Suprapubic skin (tissue), 4 donors: ENCODE data around the gene ARMH1. TPM values are rescaled to one million over a fixed set of nuclear protein-coding genes. Genes with fewer than 3 reads are reported as not detected.
"Not testable (repeated sequence)": the region's sequence is repeated elsewhere in the genome, so short reads cannot be mapped to it uniquely, and the experiment has no call there.

Experiments used
- DNase-seq, 2 donors: peaks; one replicate each; pipeline ENCODE4 v3.0.0-alpha.2; 2019; ENCODE audit warnings: low spot score in 2 of 2
- H3K27ac ChIP-seq: fragments of 200-600 bp; sonication (generic); one replicate; pipeline ENCODE4 v1.5.1; 2019
- H3K27me3 ChIP-seq: fragments of 200-600 bp; sonication (generic); one replicate; pipeline ENCODE4 v1.5.1; 2019
- H3K36me3 ChIP-seq: fragments of 200-600 bp; sonication (generic); one replicate; pipeline ENCODE4 v1.5.1; 2019
- H3K4me1 ChIP-seq: fragments of 200-600 bp; sonication (generic); one replicate; pipeline ENCODE4 v1.5.1; 2019
- H3K4me3 ChIP-seq: fragments of 200-600 bp; sonication (generic); one replicate; pipeline ENCODE4 v1.5.1; 2019; ENCODE audit warnings: mild to moderate bottlenecking
- H3K9me3 ChIP-seq: fragments of 200-600 bp; sonication (generic); one replicate; pipeline ENCODE4 v1.5.1; 2019
- CTCF ChIP-seq, 2 donors: fragments of 200-600 bp in 1 of 2; fragments of 450-650 bp in 1 of 2; sonication (generic) in 1 of 2; IDR thresholded peaks; one replicate each; pipeline ENCODE4 v1.5.1; 2016 to 2019; ENCODE audit warnings: antibody characterized with exemption in 2 of 2, mild to moderate bottlenecking in 1 of 2, moderate library complexity in 1 of 2
- EP300 ChIP-seq: sonication (generic); formaldehyde crosslinking; IDR thresholded peaks from one replicate; pipeline ENCODE4 v1.6.1; 2017; ENCODE audit warnings: antibody characterized with exemption
- POLR2A ChIP-seq, 2 donors: fragments of 450-650 bp; IDR thresholded peaks; one replicate each; pipeline ENCODE4 v1.6.1; 2017; ENCODE audit warnings: antibody characterized with exemption in 2 of 2, mild to moderate bottlenecking in 2 of 2, moderate library complexity in 2 of 2
- POLR2AphosphoS5 ChIP-seq, 3 donors: sonication (generic); formaldehyde crosslinking; IDR thresholded peaks; one replicate each; pipeline ENCODE4 v1.6.1; 2017; ENCODE audit warnings: antibody characterized with exemption in 3 of 3
- WGBS: methylation state at CpG from one replicate; pipeline ENCODE4 v1.1.5; 2018; 5-methylcytosine and 5-hydroxymethylcytosine counted together
- total RNA-seq, 4 donors: library from RNA; depleted of rRNA; stranded (reverse); fragments of >200 nt; gene quantifications; one replicate each; pipeline ENCODE4 v1.1.0, GENCODE V29; 2016

Gene ARMH1
- total RNA-seq, 4 donors from 2014 or later: 0.80 to 5.0 (median 1.4) TPM

GRCh38 chr1:44660176-44660575 lies 14.3 kb upstream of the ARMH1 start:
- Histone ChIP-seq H3K36me3 (peaks cover 3% of the 10 kb centered on the region), H3K9me3 (no peaks in the 10 kb centered on the region), H3K27me3 (no peaks in the 10 kb centered on the region), H3K4me3 (no peak overlapping the region), H3K4me1 (peaks cover 6% of the 10 kb centered on the region), H3K27ac (no peak overlapping the region)
- TF ChIP-seq EP300: no peak
- no peak for TF ChIP-seq POLR2A (IDR thresholded peaks at IDR 0.05)
- TF ChIP-seq POLR2AphosphoS5 (IDR thresholded peaks at IDR 0.05): no peak
- no peak for TF ChIP-seq CTCF (IDR thresholded peaks at IDR 0.05)
- no peak for DNase-seq
- WGBS: 64% methylated on average over 6 of the region's 9 CpGs

GRCh38 chr1:44661781-44662682 lies 12.5 kb upstream of the ARMH1 start:
- H3K9me3 ChIP-seq: no peaks in the 10 kb centered on the region
- DNase-seq: no peak
- 72% methylated on average over 10 of the region's 15 CpGs for WGBS
- no peak overlapping the region for H3K4me3 ChIP-seq
- no peaks in the 10 kb centered on the region for H3K27me3 ChIP-seq
- no peak overlapping the region for H3K27ac ChIP-seq
- H3K4me1 ChIP-seq: peaks cover 6% of the 10 kb centered on the region
- peaks cover 3% of the 10 kb centered on the region for H3K36me3 ChIP-seq
- TF ChIP-seq POLR2A (IDR thresholded peaks at IDR 0.05): no peak
- TF ChIP-seq CTCF (IDR thresholded peaks at IDR 0.05): no peak
- no peak for TF ChIP-seq EP300
- no peak for TF ChIP-seq POLR2AphosphoS5 (IDR thresholded peaks at IDR 0.05)

- no peaks in the 10 kb centered on the region for H3K9me3 ChIP-seq
- H3K27me3 ChIP-seq: no peaks in the 10 kb centered on the region
- WGBS: 73% methylated on average over 4 of the region's 5 CpGs
- TF ChIP-seq CTCF (IDR thresholded peaks at IDR 0.05) (no peak), POLR2A (IDR thresholded peaks at IDR 0.05) (no peak), POLR2AphosphoS5 (IDR thresholded peaks at IDR 0.05) (no peak), EP300 (no peak)
- no peak overlapping the region for H3K27ac ChIP-seq
- no peak for DNase-seq
- peaks cover 3% of the 10 kb centered on the region for H3K36me3 ChIP-seq
- H3K4me1 ChIP-seq: peaks cover 6% of the 10 kb centered on the region
- H3K4me3 ChIP-seq: no peak overlapping the region
These were observed 11.9 kb upstream of the ARMH1 start for GRCh38 chr1:44662683-44663030.

GRCh38 chr1:44663417-44663816 lies 11.1 kb upstream of the ARMH1 start:
- no peak overlapping the region for H3K4me3 ChIP-seq
- TF ChIP-seq POLR2A (IDR thresholded peaks at IDR 0.05) (no peak), CTCF (IDR thresholded peaks at IDR 0.05) (no peak), POLR2AphosphoS5 (IDR thresholded peaks at IDR 0.05) (no peak), EP300 (no peak)
- no peak overlapping the region for H3K27ac ChIP-seq
- no peaks in the 10 kb centered on the region for H3K9me3 ChIP-seq
- H3K27me3 ChIP-seq: no peaks in the 10 kb centered on the region
- 93% methylated on average over 5 of the region's 5 CpGs for WGBS
- no peaks in the 10 kb centered on the region for H3K36me3 ChIP-seq
- no peak for DNase-seq
- peaks cover 6% of the 10 kb centered on the region for H3K4me1 ChIP-seq

GRCh38 chr1:44664730-44665370 lies 9.7 kb upstream of the ARMH1 start:
- no peak for DNase-seq
- peaks cover 6% of the 10 kb centered on the region for H3K4me1 ChIP-seq
- H3K9me3 ChIP-seq: no peaks in the 10 kb centered on the region
- H3K27ac ChIP-seq: no peak overlapping the region
- H3K36me3 ChIP-seq: no peaks in the 10 kb centered on the region
- WGBS: 79% methylated on average over 12 of the region's 12 CpGs
- TF ChIP-seq EP300 (no peak), CTCF (IDR thresholded peaks at IDR 0.05) (no peak), POLR2AphosphoS5 (IDR thresholded peaks at IDR 0.05) (no peak), POLR2A (IDR thresholded peaks at IDR 0.05) (no peak)
- no peaks in the 10 kb centered on the region for H3K27me3 ChIP-seq
- H3K4me3 ChIP-seq: no peak overlapping the region

- H3K4me3 ChIP-seq, H3K27me3 ChIP-seq, H3K27ac ChIP-seq, DNase-seq, H3K36me3 ChIP-seq, H3K4me1 ChIP-seq, H3K9me3 ChIP-seq: not testable (repeated sequence)
- 93% methylated on average over 1 of the region's 1 CpG for WGBS
These were observed 7.8 kb upstream of the ARMH1 start for GRCh38 chr1:44666719-44667118.
